Mesenteric fat pad (tissue), 1 donor: ENCODE data around the gene ATP8B3. TPM values are rescaled to one million over a fixed set of nuclear protein-coding genes. Genes with fewer than 3 reads are reported as not detected.

Experiments
- DNase-seq: peaks from one replicate; pipeline ENCODE4 v3.0.0-alpha.2; 2020; ENCODE audit warnings: low spot score
- total RNA-seq: library from RNA; stranded (reverse); fragmentation: NEBNext Ultra II Directional; extraction: Animal tissue kit (Norgen Biotek cat#: 25700); gene quantifications from one replicate; pipeline ENCODE4 v1.2.1, GENCODE V29; 2021
- donor health status: DM: yes; HTN: yes; CAD: no.

ATP8B3 gene
- total RNA-seq, 1 donor from 2014 or later: 0.80 TPM

- no peak for DNase-seq
Measured at GRCh38 chr19:1757468-1758230, 54.4 kb downstream of the ATP8B3 start.

DNA sequence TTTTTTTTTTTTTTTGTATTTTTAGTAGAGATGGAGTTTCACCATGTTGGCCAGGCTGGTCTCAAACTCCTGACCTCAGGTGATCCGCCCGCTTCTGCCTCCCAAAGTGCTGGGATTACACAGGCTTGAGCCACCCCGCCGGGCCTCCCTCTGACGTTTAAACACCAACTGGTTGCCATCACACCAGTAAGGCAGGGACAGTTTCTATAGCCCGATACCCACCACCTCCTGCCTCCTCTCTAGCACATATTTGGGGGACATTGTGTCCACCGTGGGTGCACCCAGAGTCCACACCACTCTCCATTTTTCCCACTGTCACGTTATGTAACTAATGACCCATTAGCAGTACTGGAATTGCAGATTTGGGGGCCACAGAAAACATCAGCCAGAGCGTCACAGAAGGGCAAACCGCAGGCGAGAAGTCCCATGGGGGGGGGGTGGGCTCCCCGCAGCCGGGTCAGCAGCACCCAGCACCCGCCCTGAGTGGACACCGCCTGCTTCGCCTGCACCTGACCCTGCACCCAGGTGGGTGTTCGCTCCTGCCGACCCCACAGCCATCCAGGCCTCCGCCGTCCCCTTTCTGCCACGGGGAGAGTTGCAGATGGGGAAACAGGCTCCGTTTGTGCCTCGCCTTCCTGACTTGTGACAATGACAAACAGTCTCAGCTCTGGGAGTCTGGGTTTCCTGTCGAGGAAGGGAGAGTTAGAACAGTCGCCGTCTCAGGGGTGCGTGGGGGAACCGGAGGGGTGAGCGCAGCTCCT, 55.2 kb downstream of the ATP8B3 start:
- DNase-seq: no peak

DNA sequence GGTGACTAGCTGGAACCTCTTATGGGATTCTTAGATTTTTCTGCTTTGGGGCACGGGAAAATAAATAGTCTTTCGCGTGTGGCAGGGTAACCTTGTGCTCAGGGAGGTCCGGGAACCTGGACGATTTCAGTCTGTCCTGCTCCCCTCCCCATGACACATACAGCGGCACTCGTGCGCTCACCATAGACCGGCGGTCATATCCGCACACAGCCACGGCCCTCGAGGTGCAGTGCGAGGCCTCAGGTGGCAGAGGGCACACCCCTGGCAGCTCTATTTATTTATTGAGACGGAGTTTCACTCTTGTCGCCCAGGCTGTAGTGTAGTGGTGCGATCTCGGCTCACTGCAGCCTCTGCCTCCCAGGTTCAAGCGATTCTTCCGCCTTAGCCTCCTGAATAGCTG, 55.8 kb downstream of the ATP8B3 start:
- DNase-seq: no peak

- no peak for DNase-seq
Measured at GRCh38 chr19:1755467-1756171, 56.5 kb downstream of the ATP8B3 start.

DNA sequence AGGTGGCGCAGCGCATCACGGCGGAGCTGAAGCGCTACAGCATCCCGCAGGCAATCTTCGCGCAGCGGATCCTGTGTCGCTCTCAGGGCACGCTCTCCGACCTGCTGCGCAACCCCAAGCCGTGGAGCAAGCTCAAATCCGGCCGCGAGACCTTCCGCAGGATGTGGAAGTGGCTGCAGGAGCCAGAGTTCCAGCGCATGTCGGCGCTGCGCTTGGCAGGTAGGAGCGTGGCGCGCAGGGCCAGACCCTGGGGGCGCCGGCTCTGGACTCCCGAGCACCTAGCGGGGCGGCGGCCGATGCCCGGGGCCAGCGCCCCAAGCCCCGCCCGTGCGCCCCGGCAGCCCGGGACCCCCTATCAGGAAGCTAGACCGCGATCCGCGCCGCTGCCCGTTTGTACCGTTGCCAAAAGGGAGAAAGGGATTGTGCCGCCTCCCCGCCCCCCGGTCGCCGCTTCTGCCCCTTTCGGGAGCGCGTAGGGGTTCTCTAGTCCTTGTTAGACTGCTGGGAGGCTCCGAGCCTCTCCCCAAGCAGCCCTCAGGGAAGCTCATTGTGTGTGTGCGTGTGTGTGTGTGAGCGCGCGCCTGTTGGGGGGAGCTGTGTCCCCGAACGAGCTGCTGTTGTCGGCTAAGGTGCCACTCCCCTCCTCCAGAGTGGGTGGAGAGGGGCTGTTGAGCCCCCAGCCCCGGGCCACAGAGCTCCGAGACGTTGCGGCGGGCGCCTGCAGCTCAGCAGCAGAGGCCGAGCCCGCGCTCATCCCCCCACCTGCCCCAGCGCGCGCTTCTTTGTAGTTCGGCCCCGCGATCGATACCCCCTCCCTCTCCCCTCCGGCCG, 57.2 kb downstream of the ATP8B3 start:
- no peak for DNase-seq

DNA sequence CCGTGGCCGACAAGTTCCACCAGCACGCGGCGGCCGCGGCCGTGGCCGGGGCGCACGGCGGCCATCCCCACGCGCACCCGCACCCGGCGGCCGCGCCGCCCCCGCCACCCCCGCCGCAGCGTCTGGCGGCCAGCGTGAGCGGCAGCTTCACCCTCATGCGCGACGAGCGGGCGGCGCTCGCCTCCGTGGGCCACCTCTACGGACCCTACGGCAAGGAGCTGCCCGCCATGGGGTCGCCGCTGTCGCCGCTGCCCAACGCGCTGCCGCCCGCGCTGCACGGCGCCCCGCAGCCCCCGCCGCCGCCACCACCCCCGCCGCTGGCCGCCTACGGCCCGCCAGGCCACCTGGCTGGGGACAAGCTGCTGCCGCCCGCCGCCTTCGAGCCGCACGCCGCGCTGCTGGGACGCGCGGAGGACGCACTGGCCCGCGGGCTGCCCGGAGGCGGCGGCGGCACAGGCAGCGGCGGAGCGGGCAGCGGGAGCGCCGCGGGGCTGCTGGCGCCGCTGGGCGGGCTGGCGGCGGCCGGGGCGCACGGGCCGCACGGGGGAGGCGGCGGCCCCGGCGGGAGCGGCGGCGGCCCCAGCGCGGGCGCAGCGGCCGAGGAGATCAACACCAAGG, 57.9 kb downstream of the ATP8B3 start:
- no peak for DNase-seq

DNA sequence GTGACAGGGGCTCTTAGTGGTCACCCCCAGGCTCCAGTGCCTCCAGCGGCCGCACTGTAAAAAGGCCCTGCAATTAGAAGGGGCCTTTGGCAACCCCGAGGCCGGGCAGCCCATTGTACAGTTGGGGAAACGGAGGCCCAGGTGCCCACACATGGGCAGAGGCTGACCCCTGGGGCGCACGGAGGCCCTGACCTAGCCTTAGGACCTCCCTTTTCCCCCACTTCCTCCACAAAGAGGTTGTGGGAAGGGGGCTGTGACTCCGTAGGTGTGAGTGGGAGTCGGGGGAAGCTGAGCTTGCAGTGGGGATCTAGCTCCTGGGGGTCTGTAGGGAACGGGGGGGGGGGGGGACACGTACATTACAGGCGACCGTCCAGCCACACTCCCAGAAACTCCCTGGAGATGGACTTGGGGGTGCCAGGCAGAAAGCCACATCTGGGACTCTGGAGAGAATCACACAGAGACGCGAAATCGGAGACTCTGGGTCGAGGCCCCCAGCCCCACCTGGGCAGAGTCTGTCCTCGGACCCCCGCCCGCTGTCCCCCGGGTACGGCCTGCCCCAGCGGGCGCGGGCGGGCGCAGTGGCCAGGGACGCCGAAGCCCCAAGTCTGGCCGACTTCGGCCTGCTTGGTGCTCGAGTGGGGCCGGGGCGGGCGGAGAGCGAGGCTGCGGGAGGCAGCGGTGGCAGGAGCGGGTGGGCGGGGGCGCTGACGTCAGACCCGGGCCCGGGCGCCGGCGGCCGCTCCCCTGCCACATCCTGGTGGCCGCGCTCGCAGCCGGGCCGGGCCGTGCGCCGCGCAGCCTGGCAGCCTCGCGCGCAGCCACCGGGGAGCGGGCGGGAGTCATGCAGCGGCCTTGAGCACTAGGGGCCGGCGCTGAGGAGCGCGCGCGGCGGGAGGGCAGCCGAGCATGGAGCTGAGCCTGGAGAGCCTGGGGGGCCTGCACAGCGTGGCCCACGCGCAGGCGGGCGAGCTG, 59.0 kb downstream of the ATP8B3 start, which contains the start of gene ONECUT3:
TSS of gene ONECUT3 (plus strand) at position 750 of the 972 bp plus-strand sequence. CDS start at position 907, 157 bp downstream.
- no peak for DNase-seq

DNA sequence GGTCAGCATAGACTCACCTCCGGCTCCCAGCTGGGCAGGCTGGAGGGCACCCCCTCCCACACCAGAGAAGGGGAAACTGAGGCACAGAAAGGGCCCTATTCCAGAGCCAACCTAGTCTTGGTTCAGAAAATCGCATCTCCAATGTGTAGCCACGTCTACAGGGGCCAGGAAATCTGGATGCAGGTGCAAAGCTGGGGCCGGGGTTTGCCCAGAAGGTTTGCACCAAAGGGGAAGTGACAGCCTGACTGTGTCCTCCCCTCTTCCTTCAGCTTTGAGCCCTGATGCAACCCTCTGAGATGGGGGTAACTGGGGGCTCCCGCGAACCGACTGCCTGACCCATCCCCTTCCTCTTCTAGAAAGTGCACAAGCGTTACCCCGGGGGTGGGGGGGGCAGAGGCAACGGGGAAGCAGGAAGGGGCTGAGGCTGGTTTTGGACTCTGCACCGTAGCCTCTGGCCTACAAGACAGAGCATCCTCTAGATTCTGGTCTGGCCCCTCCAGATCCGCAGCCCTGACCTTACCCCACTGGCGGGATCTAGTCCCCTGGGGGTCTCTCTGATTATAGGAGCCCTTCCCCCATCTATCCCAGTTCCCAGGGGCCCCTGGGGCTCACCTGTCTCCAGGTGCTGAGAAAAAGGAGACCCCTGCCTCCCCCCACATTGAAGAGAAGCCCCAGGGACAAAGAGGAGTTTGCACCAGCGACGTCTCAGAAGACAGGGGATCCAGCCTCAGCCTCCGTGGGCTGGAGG, 59.9 kb downstream of the ATP8B3 start:
- no peak for DNase-seq

GRCh38 chr19:1751367-1752008, 60.6 kb downstream of the ATP8B3 start:
- no peak for DNase-seq

GRCh38 chr19:1750343-1751021, 61.6 kb downstream of the ATP8B3 start:
- no peak for DNase-seq

GRCh38 chr19:1749373-1750342, 62.4 kb downstream of the ATP8B3 start:
- no peak for DNase-seq

GRCh38 chr19:1748873-1749341, 63.2 kb downstream of the ATP8B3 start:
- no peak for DNase-seq

DNA sequence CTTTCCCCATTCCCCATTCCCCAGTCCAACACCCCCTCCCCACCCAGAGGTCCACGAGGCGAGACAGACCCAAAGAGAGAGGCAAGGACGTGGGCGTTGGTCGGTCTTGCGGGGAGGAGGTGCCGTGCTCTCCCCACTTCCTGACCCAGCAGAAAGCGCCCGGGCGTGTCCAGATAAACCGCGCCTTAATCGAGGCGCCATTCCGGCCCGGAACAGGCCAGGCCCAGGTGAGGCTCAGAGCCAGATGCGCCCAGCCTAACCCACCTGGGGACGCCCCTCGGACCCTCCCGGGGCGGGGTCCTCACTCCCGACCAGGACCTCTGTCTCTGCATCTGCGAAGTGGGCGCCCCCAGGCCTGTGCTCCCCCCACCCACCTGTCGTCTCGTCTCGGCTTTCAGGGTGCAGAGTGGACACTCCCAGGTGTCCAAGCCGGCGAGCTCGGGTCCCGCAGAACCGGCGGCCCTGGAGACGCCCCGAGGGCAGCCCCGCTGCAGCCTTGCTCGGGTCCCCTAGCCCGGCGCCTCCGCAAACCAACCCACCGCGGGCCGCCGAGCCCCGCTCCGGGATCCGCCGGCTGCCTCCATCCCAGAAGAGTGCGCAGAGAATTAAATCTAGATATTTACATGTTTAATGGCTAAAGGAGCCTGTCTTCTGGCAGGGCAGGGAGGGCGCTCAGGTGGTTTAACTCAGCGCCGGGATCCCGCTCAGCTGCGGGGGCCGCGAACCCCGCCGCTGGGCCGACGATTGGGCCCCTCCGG, 63.8 kb downstream of the ATP8B3 start:
- no peak for DNase-seq

DNA sequence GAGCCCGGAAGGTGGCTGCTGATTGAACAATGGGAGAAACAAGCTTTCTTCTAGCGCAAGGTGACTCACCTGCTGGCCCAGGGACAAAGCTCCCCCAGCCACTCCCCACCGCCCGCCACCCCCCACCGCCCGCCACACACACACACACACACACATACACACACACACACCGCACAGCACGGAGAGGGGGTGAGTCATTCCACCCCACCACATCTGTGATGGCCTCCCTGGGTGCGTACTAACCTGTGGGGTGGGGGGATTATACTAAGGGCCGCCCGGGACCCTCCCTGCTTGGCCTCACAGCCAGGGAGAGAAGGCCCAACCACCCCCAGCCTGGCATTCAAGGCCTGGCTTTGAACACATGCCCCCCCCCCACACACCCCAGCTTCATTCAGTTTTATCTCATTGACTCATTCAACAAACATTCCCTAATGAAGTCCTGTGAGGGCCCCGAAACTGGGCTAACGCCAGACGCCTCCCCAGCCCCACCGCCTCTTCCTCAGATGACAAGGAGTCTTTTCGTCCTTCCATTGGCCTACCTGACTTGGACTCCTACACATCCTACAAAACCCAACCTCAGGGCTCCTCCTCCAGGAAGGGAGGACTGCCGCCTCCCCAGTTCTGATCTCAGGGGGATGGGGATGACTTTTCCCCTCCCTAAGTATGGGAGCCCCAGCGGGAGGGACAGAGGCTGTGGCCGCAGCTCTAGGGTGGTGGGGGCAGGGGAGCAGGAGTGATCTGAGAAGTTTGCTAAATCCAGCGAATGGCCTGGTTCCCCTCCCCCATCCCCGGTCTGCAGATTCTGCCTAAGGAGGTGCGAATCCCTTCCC, 64.6 kb downstream of the ATP8B3 start:
- no peak for DNase-seq
